Mesenchymal stem cell (in vitro differentiated cells and primary cell): ENCODE measurements around the gene CERS3.

Experiments
- DNase-seq: peaks from one replicate; pipeline ENCODE4 v3.0.0-alpha.2; 2013
- H2AFZ ChIP-seq: one replicate; pipeline ENCODE4 v1.6.1; 2013; ENCODE audit warnings: low read depth, mild to moderate bottlenecking, control low read depth, inconsistent platforms, low read length, moderate library complexity
- H2AK5ac ChIP-seq: 2 replicates; pipeline ENCODE4 v1.6.1; 2013; ENCODE audit warnings: low read length, moderate library complexity, mild to moderate bottlenecking, inconsistent platforms; ENCODE audit not compliant: severe bottlenecking
- H2BK120ac ChIP-seq: one replicate; pipeline ENCODE4 v1.6.1; 2013; ENCODE audit warnings: low read depth, mild to moderate bottlenecking, inconsistent platforms, low read length, moderate library complexity
- H2BK12ac ChIP-seq, 2 experiments: one replicate each; pipeline ENCODE4 v1.6.1; 2013; ENCODE audit warnings: inconsistent platforms in 2 of 2, low read length in 2 of 2, mild to moderate bottlenecking in 2 of 2, moderate library complexity in 2 of 2, control low read depth in 1 of 2
- H2BK15ac ChIP-seq: one replicate; pipeline ENCODE4 v1.6.1; 2013; ENCODE audit warnings: mild to moderate bottlenecking, low read depth, inconsistent platforms; ENCODE audit not compliant: poor library complexity, severe bottlenecking
- H2BK5ac ChIP-seq: 2 replicates; pipeline ENCODE4 v1.6.1; 2013; ENCODE audit warnings: low read depth, mild to moderate bottlenecking, low read length, control low read depth, inconsistent platforms; ENCODE audit not compliant: poor library complexity, severe bottlenecking
- H3K14ac ChIP-seq, 2 experiments: one replicate each; pipeline ENCODE4 v1.6.1; 2013; ENCODE audit warnings: inconsistent platforms in 2 of 2, low read length in 2 of 2, control low read depth in 1 of 2, mild to moderate bottlenecking in 1 of 2, moderate library complexity in 1 of 2
- H3K18ac ChIP-seq, 2 experiments: one replicate each; pipeline ENCODE4 v1.6.1; 2013; ENCODE audit warnings: inconsistent platforms in 2 of 2, low read length in 2 of 2, control low read depth in 1 of 2, low read depth in 1 of 2, mild to moderate bottlenecking in 1 of 2
- H3K23ac ChIP-seq, 2 experiments: one replicate each; pipeline ENCODE4 v1.6.1; 2013; ENCODE audit warnings: inconsistent platforms in 2 of 2, low read length in 2 of 2, mild to moderate bottlenecking in 2 of 2, moderate library complexity in 2 of 2, control low read depth in 1 of 2
- H3K27ac ChIP-seq: 2 replicates; pipeline ENCODE4 v1.5.1; 2013; ENCODE audit warnings: mild to moderate bottlenecking, moderate library complexity, low read length, control low read depth, inconsistent platforms; ENCODE audit not compliant: poor library complexity, severe bottlenecking
- H3K27me3 ChIP-seq, 2 experiments: 2 replicates each; pipeline versions ENCODE4 v1.6.1 to v1.7.0; 2013; ENCODE audit warnings: low read length in 2 of 2, mild to moderate bottlenecking in 2 of 2, moderate library complexity in 2 of 2, control low read depth in 1 of 2, inconsistent platforms in 1 of 2; ENCODE audit not compliant: control insufficient read depth in 1 of 2, insufficient read depth in 1 of 2
- H3K36me3 ChIP-seq, 2 experiments: 2 replicates each; pipeline versions ENCODE4 v1.6.1 to v1.7.0; 2013; ENCODE audit warnings: low read length in 2 of 2, control low read depth in 1 of 2, inconsistent platforms in 1 of 2, low read depth in 1 of 2, mild to moderate bottlenecking in 1 of 2; ENCODE audit not compliant: insufficient read depth in 2 of 2, control insufficient read depth in 1 of 2
- H3K4ac ChIP-seq, 2 experiments: one replicate each; pipeline ENCODE4 v1.6.1; 2013; ENCODE audit warnings: inconsistent platforms in 2 of 2, low read length in 2 of 2, mild to moderate bottlenecking in 2 of 2, moderate library complexity in 2 of 2, control low read depth in 1 of 2, low read depth in 1 of 2
- H3K4me1 ChIP-seq: 2 replicates; pipeline ENCODE4 v1.6.1; 2013; ENCODE audit warnings: low read depth, low read length, control low read depth; ENCODE audit not compliant: control insufficient read depth, insufficient read depth
- H3K4me2 ChIP-seq: 2 replicates; pipeline ENCODE4 v1.6.1; 2013; ENCODE audit warnings: low read length, mild to moderate bottlenecking, inconsistent platforms; ENCODE audit not compliant: poor library complexity, severe bottlenecking
- H3K4me3 ChIP-seq, 2 experiments: 2 replicates each; pipeline versions ENCODE4 v1.5.1 to v1.7.0; 2013; ENCODE audit warnings: low read length in 2 of 2, mild to moderate bottlenecking in 2 of 2, control low read depth in 1 of 2, low read depth in 1 of 2; ENCODE audit not compliant: insufficient read depth in 1 of 2
- H3K79me1 ChIP-seq: replicated peaks from 2 replicates; pipeline ENCODE4 v1.6.1; 2013; ENCODE audit warnings: mild to moderate bottlenecking, control low read depth, low read length, inconsistent platforms; ENCODE audit not compliant: poor library complexity, severe bottlenecking
- H3K9ac ChIP-seq: 2 replicates; pipeline ENCODE4 v1.7.0; 2013; ENCODE audit warnings: mild to moderate bottlenecking, low read length, moderate library complexity
- H3K9me3 ChIP-seq: 2 replicates; pipeline ENCODE4 v1.7.0; 2013; ENCODE audit warnings: mild to moderate bottlenecking, low read length; ENCODE audit not compliant: control insufficient read depth
- H4K8ac ChIP-seq: one replicate; pipeline ENCODE4 v1.6.1; 2013; ENCODE audit warnings: inconsistent platforms, mild to moderate bottlenecking, low read length, moderate library complexity
- H4K91ac ChIP-seq: one replicate; pipeline ENCODE4 v1.6.1; 2013; ENCODE audit warnings: mild to moderate bottlenecking, low read length, inconsistent platforms
- WGBS: methylation state at CpG from one replicate; pipeline ENCODE4 v1.1.7; 2013; ENCODE audit warnings: mixed read lengths; 5-methylcytosine and 5-hydroxymethylcytosine counted together

Gene CERS3

GRCh38 chr15:100525436-100525835 is 3.3 kb downstream of the CERS3 start:
- Histone ChIP-seq H3K9me3 (peaks cover 4% of the 10 kb centered on the region), H2BK5ac (no peak overlapping the region), H3K18ac (no peak overlapping the region), H3K14ac (no peak overlapping the region), H3K4me2 (no peak overlapping the region), H2BK12ac (no peak overlapping the region), H3K23ac (no peak overlapping the region), H4K91ac (no peak overlapping the region), H2BK15ac (no peak overlapping the region), H3K9ac (no peak overlapping the region), H3K27ac (no peak overlapping the region), H3K36me3 (no peaks in the 10 kb centered on the region), H3K27me3 (peaks cover 0 to 7% of the 10 kb centered on the region in 2 experiments), H3K4me3 (no peak overlapping the region), H2AK5ac (no peak overlapping the region), H3K4ac (no peak overlapping the region), H2AFZ (no peak overlapping the region), H3K79me1 (no peaks in the 10 kb centered on the region), H2BK120ac (no peak overlapping the region), H3K4me1 (no peaks in the 10 kb centered on the region), H4K8ac (no peak overlapping the region)
- DNase-seq = no peak
- WGBS = no CpG with 5 or more reads among the region's 1 CpG

- no peak overlapping the region for H4K91ac ChIP-seq
- no peak overlapping the region for H2BK15ac ChIP-seq
- no peak overlapping the region for H3K4ac ChIP-seq
- H2AFZ ChIP-seq = no peak overlapping the region
- H3K4me1 ChIP-seq = no peaks in the 10 kb centered on the region
- H2BK5ac ChIP-seq = no peak overlapping the region
- H3K36me3 ChIP-seq = no peaks in the 10 kb centered on the region
- DNase-seq = no peak
- H4K8ac ChIP-seq = no peak overlapping the region
- H3K9ac ChIP-seq = no peak overlapping the region
- no peak overlapping the region for H3K4me3 ChIP-seq
- peaks cover 4% of the 10 kb centered on the region for H3K9me3 ChIP-seq
- peaks cover 0 to 7% of the 10 kb centered on the region in 2 experiments for H3K27me3 ChIP-seq
- H3K18ac ChIP-seq = no peak overlapping the region
- no peak overlapping the region for H3K14ac ChIP-seq
- H2BK12ac ChIP-seq = no peak overlapping the region
- H3K79me1 ChIP-seq = no peaks in the 10 kb centered on the region
- H2AK5ac ChIP-seq = no peak overlapping the region
- H3K4me2 ChIP-seq = no peak overlapping the region
- WGBS = 40% methylated on average over 1 of the region's 2 CpGs
- no peak overlapping the region for H3K27ac ChIP-seq
- no peak overlapping the region for H3K23ac ChIP-seq
- H2BK120ac ChIP-seq = no peak overlapping the region
Measured at GRCh38 chr15:100524326-100524725, 4.4 kb downstream of the CERS3 start.

- Histone ChIP-seq H3K27ac (no peak overlapping the region), H2BK120ac (no peak overlapping the region), H3K4me2 (no peak overlapping the region), H3K18ac (no peak overlapping the region), H4K91ac (no peak overlapping the region), H3K14ac (no peak overlapping the region), H3K36me3 (no peaks in the 10 kb centered on the region), H3K4ac (no peak overlapping the region), H3K9ac (no peak overlapping the region), H2BK12ac (no peak overlapping the region), H2BK15ac (no peak overlapping the region), H3K9me3 (peaks cover 4% of the 10 kb centered on the region), H2AK5ac (no peak overlapping the region), H2BK5ac (no peak overlapping the region), H3K4me3 (no peak overlapping the region), H4K8ac (no peak overlapping the region), H3K4me1 (no peaks in the 10 kb centered on the region), H3K79me1 (no peaks in the 10 kb centered on the region), H3K23ac (no peak overlapping the region), H2AFZ (no peak overlapping the region), H3K27me3 (no peaks in the 10 kb centered on the region)
- 79% methylated on average over 3 of the region's 3 CpGs for WGBS
- no peak for DNase-seq
Measured at GRCh38 chr15:100521907-100522306, 6.8 kb downstream of the CERS3 start.

GRCh38 chr15:100520132-100520921 is 8.4 kb downstream of the CERS3 start:
- no peak overlapping the region for H2BK12ac ChIP-seq
- WGBS = 61% methylated on average over 3 of the region's 7 CpGs

More at GRCh38 chr15:100520132-100520921, 8.4 kb downstream of the CERS3 start:
- Histone ChIP-seq H2BK5ac (no peak overlapping the region), H3K23ac (no peak overlapping the region), H3K4me2 (no peak overlapping the region), H4K91ac (no peak overlapping the region), H3K4me3 (no peak overlapping the region), H2AK5ac (no peak overlapping the region), H3K14ac (no peak overlapping the region), H2BK15ac (no peak overlapping the region), H3K27ac (no peak overlapping the region), H2AFZ (no peak overlapping the region), H3K18ac (no peak overlapping the region), H3K4ac (no peak overlapping the region), H3K9ac (no peak overlapping the region), H2BK120ac (no peak overlapping the region), H3K79me1 (no peaks in the 10 kb centered on the region), H3K9me3 (peaks cover 4% of the 10 kb centered on the region), H3K36me3 (no peaks in the 10 kb centered on the region), H3K4me1 (no peaks in the 10 kb centered on the region), H3K27me3 (no peaks in the 10 kb centered on the region), H4K8ac (no peak overlapping the region)
- no peak for DNase-seq
